ENCODE measurements around the gene PDZD4. TPM values are rescaled to one million over a fixed set of nuclear protein-coding genes. Genes with fewer than 3 reads are reported as not detected.
A peak's percentile ranks its signal among the peaks of the same experiment; 100 is the strongest.

The PDZD4 gene
- total RNA-seq, 1 donor from 2014 or later, result 10.6 TPM

GRCh38 chrX:153812220-153812619, 18.1 kb downstream of the PDZD4 start:
- DNase-seq (ENCODE audit: low spot score), result no peak

GRCh38 chrX:153807976-153808375, 22.4 kb downstream of the PDZD4 start:
- no peak for DNase-seq (ENCODE audit: low spot score)

- no peak for DNase-seq (ENCODE audit: low spot score)
Measured at GRCh38 chrX:153806999-153807575, 23.3 kb downstream of the PDZD4 start.

- DNase-seq (ENCODE audit: low spot score), result no peak
Measured at GRCh38 chrX:153805436-153805835, 24.9 kb downstream of the PDZD4 start.

- no peak for DNase-seq (ENCODE audit: low spot score)
Measured at GRCh38 chrX:153804621-153805020, 25.7 kb downstream of the PDZD4 start.

GRCh38 chrX:153804100-153804595, 26.2 kb downstream of the PDZD4 start:
- DNase-seq (ENCODE audit: low spot score), result no peak

GRCh38 chrX:153803211-153804099, 26.9 kb downstream of the PDZD4 start:
- no peak for DNase-seq (ENCODE audit: low spot score)

GRCh38 chrX:153802513-153803045, 27.8 kb downstream of the PDZD4 start:
- no peak for DNase-seq (ENCODE audit: low spot score)

- DNase-seq (ENCODE audit: low spot score), result no peak
Measured at GRCh38 chrX:153801669-153802068, 28.7 kb downstream of the PDZD4 start.

GRCh38 chrX:153800746-153801145, 29.6 kb downstream of the PDZD4 start:
- no peak for DNase-seq (ENCODE audit: low spot score)

- no peak for DNase-seq (ENCODE audit: low spot score)
Measured at GRCh38 chrX:153800177-153800722, 30.1 kb downstream of the PDZD4 start.

- DNase-seq (ENCODE audit: low spot score), result no peak
Measured at GRCh38 chrX:153799326-153799725, 31.0 kb downstream of the PDZD4 start.

- DNase-seq (ENCODE audit: low spot score), result no peak
Measured at GRCh38 chrX:153797415-153798015, 32.8 kb downstream of the PDZD4 start.

- no peak for DNase-seq (ENCODE audit: low spot score)
Measured at GRCh38 chrX:153794897-153795816, 35.2 kb downstream of the PDZD4 start.

GRCh38 chrX:153794018-153794896, 36.1 kb downstream of the PDZD4 start, which contains the start of the genes IDH3G and SSR4:
TSS of gene IDH3G (minus strand) at chrX:153794375. CDS start at chrX:153794326, 49 bp downstream.
TSS of gene SSR4 (plus strand) at chrX:153794668. CDS start at chrX:153794688, 20 bp downstream.
- DNase-seq (ENCODE audit: low spot score), result peak; percentile 95

GRCh38 chrX:153793291-153793690, 37.1 kb downstream of the PDZD4 start:
- no peak for DNase-seq (ENCODE audit: low spot score)

- no peak for DNase-seq (ENCODE audit: low spot score)
Measured at GRCh38 chrX:153792368-153792767, 38.0 kb downstream of the PDZD4 start.

- no peak for DNase-seq (ENCODE audit: low spot score)
Measured at GRCh38 chrX:153791104-153791852, 39.1 kb downstream of the PDZD4 start.

- DNase-seq (ENCODE audit: low spot score), result no peak
Measured at GRCh38 chrX:153789654-153790053, 40.7 kb downstream of the PDZD4 start.
